ENCODE measurements around the gene CDC14B.
"Not testable (repeated sequence)": the region's sequence is repeated elsewhere in the genome, so short reads cannot be mapped to it uniquely, and the experiment has no call there.

The CDC14B gene

DNA sequence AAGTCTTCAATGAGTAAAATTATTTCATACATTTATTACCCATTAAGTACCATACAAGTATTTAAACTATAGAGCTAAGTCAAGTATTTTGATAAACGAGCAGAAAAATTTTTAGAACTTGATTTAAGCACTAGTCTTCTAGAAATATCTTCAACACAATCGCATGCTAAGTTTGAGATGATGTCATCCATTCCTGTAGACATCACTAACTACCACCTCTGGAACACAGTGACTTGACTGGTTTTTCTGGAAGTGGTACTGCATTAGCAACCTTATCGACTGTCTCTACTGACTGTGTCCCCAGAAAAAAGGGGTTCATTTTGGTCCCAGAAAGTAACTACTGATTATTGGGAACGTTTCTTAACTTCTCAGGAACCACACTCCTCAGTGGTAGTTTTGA lies 69.0 kb downstream of the CDC14B start:
- no peak for DNase-seq (ENCODE audit: low read depth)
- no peak overlapping the region for H3K4me3 ChIP-seq (ENCODE audit: low read depth, low read length)
- no peak for TF ChIP-seq CTCF (IDR thresholded peaks at IDR 0.05; ENCODE audit: insufficient read depth, low read depth, low read length, missing control alignments)

DNA sequence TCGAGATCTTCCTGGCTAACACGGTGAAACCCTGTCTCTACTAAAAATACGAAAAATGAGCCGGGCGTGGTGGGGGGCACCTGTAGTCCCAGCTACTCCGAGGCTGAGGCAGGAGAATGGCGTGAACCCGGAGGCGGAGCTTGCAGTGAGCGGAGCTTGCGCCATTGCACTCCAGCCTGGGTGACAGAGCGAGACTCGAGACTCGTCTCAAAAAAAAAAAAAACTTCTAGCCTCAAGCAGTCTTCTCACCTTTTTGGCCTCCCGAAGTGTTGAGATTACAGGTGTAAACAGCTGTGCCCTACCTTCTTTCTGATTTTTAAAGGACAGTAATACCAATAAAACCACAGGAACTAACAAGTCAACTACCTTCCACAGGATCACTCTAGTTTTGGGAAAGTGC lies 76.5 kb downstream of the CDC14B start:
- not testable (repeated sequence) for DNase-seq (ENCODE audit: low read depth); H3K4me3 ChIP-seq (ENCODE audit: low read depth, low read length)

- no peak for DNase-seq (ENCODE audit: low read depth)
- H3K4me3 ChIP-seq (ENCODE audit: low read depth, low read length): no peak overlapping the region
- TF ChIP-seq CTCF (IDR thresholded peaks at IDR 0.05; ENCODE audit: insufficient read depth, low read depth, low read length, missing control alignments): no peak
Observed at GRCh38 chr9:96540106-96540505, 79.5 kb downstream of the CDC14B start.

- H3K4me3 ChIP-seq (ENCODE audit: low read depth, low read length): no peak overlapping the region
- no peak for DNase-seq (ENCODE audit: low read depth)
- TF ChIP-seq CTCF (IDR thresholded peaks at IDR 0.05; ENCODE audit: insufficient read depth, low read depth, low read length, missing control alignments): no peak
Observed at GRCh38 chr9:96532173-96532572, 87.5 kb downstream of the CDC14B start.

DNA sequence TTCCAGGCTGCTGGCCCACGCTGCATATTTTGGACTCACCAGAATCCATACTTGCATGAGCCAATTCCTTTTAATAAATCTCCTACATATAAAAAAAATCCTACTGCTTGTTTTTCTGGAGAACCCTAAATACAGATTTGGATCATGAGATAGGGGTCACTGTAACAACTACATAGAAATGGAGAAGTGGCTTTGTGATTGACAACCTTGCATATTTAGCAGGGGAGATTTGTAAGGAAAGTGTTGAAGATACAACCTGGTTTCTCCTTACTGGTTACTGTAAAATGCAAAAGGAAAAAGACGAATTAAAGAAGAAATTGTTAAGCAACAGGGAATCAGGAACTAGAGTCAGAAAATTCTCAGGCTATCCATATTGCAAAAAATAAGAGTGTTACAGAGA lies 94.9 kb downstream of the CDC14B start:
- no peak overlapping the region for H3K4me3 ChIP-seq (ENCODE audit: low read depth, low read length)
- TF ChIP-seq CTCF (IDR thresholded peaks at IDR 0.05; ENCODE audit: insufficient read depth, low read depth, low read length, missing control alignments): no peak
- no peak for DNase-seq (ENCODE audit: low read depth)

DNA sequence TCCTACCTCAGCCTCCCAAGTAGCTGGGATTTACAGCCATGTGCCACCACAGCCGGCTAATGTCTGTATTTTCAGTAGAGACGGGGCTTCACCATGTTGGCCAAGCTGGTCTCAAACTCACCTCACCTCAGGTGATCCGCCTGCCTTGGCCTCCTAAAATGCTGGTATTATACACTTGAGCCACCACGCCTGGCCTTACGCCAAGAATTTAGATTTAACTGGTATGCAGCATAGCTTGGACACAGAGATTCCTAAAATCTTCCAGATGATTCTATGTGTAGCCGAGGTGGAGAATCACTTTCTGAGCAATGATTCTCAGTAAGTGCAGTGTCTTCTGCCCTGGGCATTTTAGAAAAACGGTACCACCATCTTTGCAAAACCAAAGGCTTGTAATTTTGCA lies 95.6 kb downstream of the CDC14B start:
- TF ChIP-seq CTCF (IDR thresholded peaks at IDR 0.05; ENCODE audit: insufficient read depth, low read depth, low read length, missing control alignments): no peak
- no peak overlapping the region for H3K4me3 ChIP-seq (ENCODE audit: low read depth, low read length)
- no peak for DNase-seq (ENCODE audit: low read depth)

DNA sequence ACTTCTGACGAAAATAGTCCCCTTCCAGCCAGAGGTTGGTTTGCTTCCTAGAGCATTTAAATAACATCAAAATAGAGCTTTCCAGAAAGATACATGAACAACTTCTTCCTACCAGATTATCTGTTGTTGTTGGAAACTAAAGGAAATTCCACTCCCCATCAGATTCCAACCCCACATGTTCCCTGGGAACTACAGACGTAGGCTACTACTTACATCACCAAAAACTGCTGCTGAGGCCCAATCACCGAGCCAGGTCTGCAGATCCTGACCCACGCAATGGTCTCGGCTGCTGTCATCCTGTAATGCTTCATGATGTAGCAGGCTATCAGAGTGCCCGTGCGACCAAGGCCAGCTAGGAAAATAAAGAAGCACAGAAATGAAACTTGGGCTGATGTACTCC lies 96.3 kb downstream of the CDC14B start:
- no peak for DNase-seq (ENCODE audit: low read depth)
- no peak overlapping the region for H3K4me3 ChIP-seq (ENCODE audit: low read depth, low read length)
- TF ChIP-seq CTCF (IDR thresholded peaks at IDR 0.05; ENCODE audit: insufficient read depth, low read depth, low read length, missing control alignments): no peak

DNA sequence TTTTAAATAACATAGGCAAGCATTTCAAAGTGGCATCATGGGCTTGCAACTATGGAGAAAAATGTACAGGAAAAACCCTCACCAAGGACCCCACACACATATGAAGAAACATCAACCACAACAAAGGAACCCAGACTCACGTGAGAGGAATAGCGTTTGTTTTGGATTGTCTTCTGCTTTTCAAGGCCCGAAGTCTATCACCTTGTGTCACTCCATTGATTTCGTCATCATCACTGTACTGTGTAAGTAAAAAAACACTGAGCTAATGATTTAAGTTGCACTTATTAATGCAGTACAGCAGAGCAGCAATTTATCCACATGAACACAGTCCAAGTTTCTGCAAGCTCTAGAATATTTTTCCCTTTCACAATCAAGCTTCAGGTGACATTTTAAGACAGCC lies 97.3 kb downstream of the CDC14B start:
- no peak overlapping the region for H3K4me3 ChIP-seq (ENCODE audit: low read depth, low read length)
- no peak for DNase-seq (ENCODE audit: low read depth)
- no peak for TF ChIP-seq CTCF (IDR thresholded peaks at IDR 0.05; ENCODE audit: insufficient read depth, low read depth, low read length, missing control alignments)

Measured in GM12865 (cell line).